ENCODE data around the gene LRP4.
A peak's percentile ranks its signal among the peaks of the same experiment; 100 is the strongest.

Gene LRP4

GRCh38 chr11:46944356-46945075 lies 26.2 kb upstream of the LRP4 start:
- Histone ChIP-seq H3K27me3 (ENCODE audit: insufficient read depth, poor library complexity, severe bottlenecking) (no peaks in the 10 kb centered on the region), H3K27ac (replicated peaks) (no peak overlapping the region), H3K4me3 (replicated peaks; ENCODE audit: insufficient read depth, low read length) (no peak overlapping the region)
- TF ChIP-seq GABPA (IDR thresholded peaks at IDR 0.05; ENCODE audit: low read depth) (no peak), CTCF (IDR thresholded peaks at IDR 0.05; ENCODE audit: insufficient read depth, low read length) (no peak)
- no peak for DNase-seq (ENCODE audit: low read depth in 1 of 2, low spot score in 1 of 2)

DNA sequence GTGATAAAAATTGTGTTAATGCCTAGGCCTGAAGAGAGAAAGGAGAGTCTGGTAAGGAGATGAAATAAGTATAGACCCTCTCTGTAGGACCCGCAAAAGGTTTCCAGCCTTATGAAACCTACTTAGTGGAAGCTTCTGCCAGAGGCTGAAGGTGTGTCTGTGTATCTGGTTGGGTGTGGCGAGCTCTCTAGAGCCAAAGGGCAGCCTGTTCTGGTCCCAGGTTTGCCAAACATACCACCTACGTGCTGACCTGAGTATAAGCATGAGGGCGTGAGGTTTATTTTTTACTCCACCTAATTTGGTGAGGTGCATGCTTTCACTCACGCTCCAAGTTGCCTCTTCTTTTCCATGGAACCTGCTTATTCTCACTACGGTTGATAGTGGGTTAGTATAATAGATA lies 23.8 kb upstream of the LRP4 start:
- TF ChIP-seq, protein P1, sequence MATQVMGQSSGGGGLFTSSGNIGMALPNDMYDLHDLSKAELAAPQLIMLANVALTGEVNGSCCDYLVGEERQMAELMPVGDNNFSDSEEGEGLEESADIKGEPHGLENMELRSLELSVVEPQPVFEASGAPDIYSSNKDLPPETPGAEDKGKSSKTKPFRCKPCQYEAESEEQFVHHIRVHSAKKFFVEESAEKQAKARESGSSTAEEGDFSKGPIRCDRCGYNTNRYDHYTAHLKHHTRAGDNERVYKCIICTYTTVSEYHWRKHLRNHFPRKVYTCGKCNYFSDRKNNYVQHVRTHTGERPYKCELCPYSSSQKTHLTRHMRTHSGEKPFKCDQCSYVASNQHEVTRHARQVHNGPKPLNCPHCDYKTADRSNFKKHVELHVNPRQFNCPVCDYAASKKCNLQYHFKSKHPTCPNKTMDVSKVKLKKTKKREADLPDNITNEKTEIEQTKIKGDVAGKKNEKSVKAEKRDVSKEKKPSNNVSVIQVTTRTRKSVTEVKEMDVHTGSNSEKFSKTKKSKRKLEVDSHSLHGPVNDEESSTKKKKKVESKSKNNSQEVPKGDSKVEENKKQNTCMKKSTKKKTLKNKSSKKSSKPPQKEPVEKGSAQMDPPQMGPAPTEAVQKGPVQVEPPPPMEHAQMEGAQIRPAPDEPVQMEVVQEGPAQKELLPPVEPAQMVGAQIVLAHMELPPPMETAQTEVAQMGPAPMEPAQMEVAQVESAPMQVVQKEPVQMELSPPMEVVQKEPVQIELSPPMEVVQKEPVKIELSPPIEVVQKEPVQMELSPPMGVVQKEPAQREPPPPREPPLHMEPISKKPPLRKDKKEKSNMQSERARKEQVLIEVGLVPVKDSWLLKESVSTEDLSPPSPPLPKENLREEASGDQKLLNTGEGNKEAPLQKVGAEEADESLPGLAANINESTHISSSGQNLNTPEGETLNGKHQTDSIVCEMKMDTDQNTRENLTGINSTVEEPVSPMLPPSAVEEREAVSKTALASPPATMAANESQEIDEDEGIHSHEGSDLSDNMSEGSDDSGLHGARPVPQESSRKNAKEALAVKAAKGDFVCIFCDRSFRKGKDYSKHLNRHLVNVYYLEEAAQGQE (IDR thresholded peaks at IDR 0.05; ENCODE audit: insufficient replicate concordance, low read depth) = no peak
- TF ChIP-seq CTCF (IDR thresholded peaks at IDR 0.05; ENCODE audit: insufficient read depth, low read length) (no peak), SPI1 (IDR thresholded peaks at IDR 0.05; ENCODE audit: borderline replicate concordance, low read depth) (no peak), POLR2AphosphoS5 (IDR thresholded peaks at IDR 0.05; ENCODE audit: low read depth) (no peak), GABPA (IDR thresholded peaks at IDR 0.05; ENCODE audit: low read depth) (no peak)
- no peak for DNase-seq (ENCODE audit: low read depth in 1 of 2, low spot score in 1 of 2)
- H3K4me3 ChIP-seq (replicated peaks; ENCODE audit: insufficient read depth, low read length) = no peak overlapping the region
- H3K27ac ChIP-seq (replicated peaks) = no peak overlapping the region
- H3K27me3 ChIP-seq (ENCODE audit: insufficient read depth, poor library complexity, severe bottlenecking) = no peaks in the 10 kb centered on the region

DNA sequence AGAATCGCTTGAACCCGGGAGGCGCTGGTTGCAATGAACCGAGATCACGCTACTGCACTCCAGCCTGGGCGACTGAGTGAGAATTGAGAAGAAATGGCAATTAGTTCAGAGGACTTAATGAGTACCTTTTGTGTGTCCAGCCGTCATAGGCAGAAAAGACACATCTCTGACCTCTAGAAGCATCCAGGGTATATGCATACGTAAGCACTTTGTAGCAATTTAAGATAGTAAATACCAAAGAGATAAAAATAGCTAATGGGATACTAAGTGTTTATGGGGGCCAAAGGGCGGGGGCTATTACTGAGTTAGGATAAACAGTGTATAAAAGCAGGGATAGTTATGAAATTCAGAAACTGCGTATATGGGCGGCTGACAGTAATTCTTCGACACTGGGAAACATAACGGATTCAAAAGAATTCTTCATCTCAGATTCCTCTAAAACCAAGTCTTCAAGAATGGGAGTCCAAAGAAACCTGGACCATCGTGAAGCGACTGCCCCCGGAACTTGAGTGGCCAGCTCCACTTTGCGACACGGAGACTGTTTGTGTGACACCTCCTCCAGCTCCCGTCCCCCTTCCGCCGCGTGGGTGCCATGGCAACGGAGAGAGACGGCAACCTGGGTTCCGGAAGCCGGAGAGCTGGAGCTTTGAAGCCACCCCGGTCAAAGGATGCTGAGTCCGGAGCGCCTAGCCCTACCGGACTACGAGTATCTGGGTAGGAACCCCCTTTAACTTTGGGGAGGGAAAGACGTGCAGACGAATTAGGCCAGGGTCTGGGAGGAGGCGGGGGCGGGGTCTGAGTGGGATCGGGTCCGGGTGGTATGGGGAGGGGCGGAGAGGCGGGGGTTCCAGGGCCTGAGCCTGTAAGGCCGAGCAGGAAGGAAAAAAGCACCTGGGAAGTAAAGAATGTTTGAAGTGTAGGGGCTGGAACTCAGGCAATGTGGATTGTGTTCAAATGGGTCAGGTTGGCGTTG lies 18.1 kb upstream of the LRP4 start, which contains the start of gene CSTPP1:
Gene CSTPP1 (plus strand): TSS at position 624 of the 973 bp plus-strand sequence. CDS start 45 bp downstream, at position 669.
- TF ChIP-seq GABPA (IDR thresholded peaks at IDR 0.05; ENCODE audit: low read depth) = peak; percentile 96
- TF ChIP-seq, protein P1 (IDR thresholded peaks at IDR 0.05; ENCODE audit: insufficient replicate concordance, low read depth) = peak; percentile 29
- TF ChIP-seq SPI1 (IDR thresholded peaks at IDR 0.05; ENCODE audit: borderline replicate concordance, low read depth) = no peak; the same call in 1 of the 2 replicates
- TF ChIP-seq CTCF (IDR thresholded peaks at IDR 0.05; ENCODE audit: insufficient read depth, low read length) = no peak
- TF ChIP-seq POLR2AphosphoS5 (IDR thresholded peaks at IDR 0.05; ENCODE audit: low read depth) = 0 out of 2 replicates have a peak, but pooled peaks have one; percentile 31
- peak; percentile 90 to 95 for DNase-seq (ENCODE audit: low read depth in 1 of 2, low spot score in 1 of 2)
- no peaks in the 10 kb centered on the region for H3K27me3 ChIP-seq (ENCODE audit: insufficient read depth, poor library complexity, severe bottlenecking)
- H3K4me3 ChIP-seq (replicated peaks; ENCODE audit: insufficient read depth, low read length) = peak within 1 kb of the TSS; percentile 78
- peak within 1 kb of the TSS; percentile 33; the same call in 1 of the 2 replicates for H3K27ac ChIP-seq (replicated peaks)
